ENCODE measurements around the gene HGFAC. TPM values are rescaled to one million over a fixed set of nuclear protein-coding genes. Genes with fewer than 3 reads are reported as not detected.

HGFAC gene
- total and polyA plus RNA-seq, 4 donors: 0.24 to 2.6 (median 0.37) TPM

GRCh38 chr4:3497095-3497494, 55.3 kb downstream of the HGFAC start:
- TF ChIP-seq CTCF (IDR thresholded peaks at IDR 0.05; ENCODE audit: control extremely low read depth, extremely low read depth): no peak
- no peak overlapping the region for H3K27ac ChIP-seq (ENCODE audit: low read depth in 1 of 2, low read length in 1 of 2)
- peaks cover 0 to 11% (median 7%) of the 10 kb centered on the region in 5 donors for H3K4me1 ChIP-seq (ENCODE audit: control insufficient read depth in 5 of 5, insufficient read depth in 5 of 5, low read length in 5 of 5)
- no peaks in the 10 kb centered on the region for H3K9me3 ChIP-seq (ENCODE audit: control insufficient read depth in 4 of 4, insufficient read depth in 3 of 4, low read length in 3 of 4)
- no peak overlapping the region for H3K9ac ChIP-seq (ENCODE audit: insufficient read depth in 1 of 2, low read length in 2 of 2)
- WGBS, 2 donors: 84 to 89% methylated on average over 6 of the region's 6 CpGs
- peaks cover 0 to 24% (median 6%) of the 10 kb centered on the region in 3 donors for H3K27me3 ChIP-seq (ENCODE audit: control insufficient read depth in 3 of 3, insufficient read depth in 3 of 3, low read length in 2 of 3)
- ATAC-seq (ENCODE audit: insufficient read depth, low FRiP score): no peak
- H3K36me3 ChIP-seq (ENCODE audit: control insufficient read depth in 4 of 4, insufficient read depth in 4 of 4, low read length in 4 of 4): peaks cover 0 to 17% (median 0%) of the 10 kb centered on the region in 4 donors
- DNase-seq: no peak
- H3K4me3 ChIP-seq: no peak overlapping the region

GRCh38 chr4:3497523-3498389, 56.0 kb downstream of the HGFAC start:
- H3K9ac ChIP-seq (ENCODE audit: insufficient read depth in 1 of 2, low read length in 2 of 2): no peak overlapping the region
- no peak for DNase-seq
- H3K27ac ChIP-seq (ENCODE audit: low read depth in 1 of 2, low read length in 1 of 2): no peak overlapping the region
- H3K27me3 ChIP-seq (ENCODE audit: control insufficient read depth in 3 of 3, insufficient read depth in 3 of 3, low read length in 2 of 3): peaks cover 0 to 17% (median 3%) of the 10 kb centered on the region in 3 donors
- peaks cover 0 to 12% (median 7%) of the 10 kb centered on the region in 5 donors for H3K4me1 ChIP-seq (ENCODE audit: control insufficient read depth in 5 of 5, insufficient read depth in 5 of 5, low read length in 5 of 5)
- H3K4me3 ChIP-seq: no peak overlapping the region
- no peaks in the 10 kb centered on the region for H3K9me3 ChIP-seq (ENCODE audit: control insufficient read depth in 4 of 4, insufficient read depth in 3 of 4, low read length in 3 of 4)
- TF ChIP-seq CTCF (IDR thresholded peaks at IDR 0.05; ENCODE audit: control extremely low read depth, extremely low read depth): no peak
- no peak for ATAC-seq (ENCODE audit: insufficient read depth, low FRiP score)
- peaks cover 0 to 22% (median 0%) of the 10 kb centered on the region in 4 donors for H3K36me3 ChIP-seq (ENCODE audit: control insufficient read depth in 4 of 4, insufficient read depth in 4 of 4, low read length in 4 of 4)
- 88 to 91% methylated on average over 24 of the region's 24 CpGs for WGBS, 2 donors

GRCh38 chr4:3498407-3498806, 56.6 kb downstream of the HGFAC start:
- peaks cover 0 to 28% (median under 1%) of the 10 kb centered on the region in 4 donors for H3K36me3 ChIP-seq (ENCODE audit: control insufficient read depth in 4 of 4, insufficient read depth in 4 of 4, low read length in 4 of 4)
- no peak for DNase-seq
- peaks cover 0 to 18% (median 7%) of the 10 kb centered on the region in 5 donors for H3K4me1 ChIP-seq (ENCODE audit: control insufficient read depth in 5 of 5, insufficient read depth in 5 of 5, low read length in 5 of 5)
- no peaks in the 10 kb centered on the region for H3K9me3 ChIP-seq (ENCODE audit: control insufficient read depth in 4 of 4, insufficient read depth in 3 of 4, low read length in 3 of 4)
- no peak overlapping the region for H3K27ac ChIP-seq (ENCODE audit: low read depth in 1 of 2, low read length in 1 of 2)
- no peak for TF ChIP-seq CTCF (IDR thresholded peaks at IDR 0.05; ENCODE audit: control extremely low read depth, extremely low read depth)
- H3K27me3 ChIP-seq (ENCODE audit: control insufficient read depth in 3 of 3, insufficient read depth in 3 of 3, low read length in 2 of 3): peaks cover 0 to 15% (median 3%) of the 10 kb centered on the region in 3 donors
- no peak overlapping the region for H3K9ac ChIP-seq (ENCODE audit: insufficient read depth in 1 of 2, low read length in 2 of 2)
- H3K4me3 ChIP-seq: no peak overlapping the region
- 90% methylated on average over 11 of the region's 11 CpGs for WGBS, 2 donors
- ATAC-seq (ENCODE audit: insufficient read depth, low FRiP score): no peak

Other genes starting within 250 kb of the HGFAC start
- 1 to 10 TPM; 1.1 to 1.4 TPM for gene MSANTD1, start 192.8 kb upstream of the HGFAC start, total RNA-seq
- under 1 TPM; 0.35 to 0.63 TPM for gene MSANTD1, start 192.8 kb upstream of the HGFAC start, polyA plus RNA-seq
- 10 to 100 TPM; 39.1 to 76.6 TPM for gene RGS12, start 148.9 kb upstream of the HGFAC start, total RNA-seq
- gene RGS12, start 148.9 kb upstream of the HGFAC start, polyA plus RNA-seq: 10 to 100 TPM; 15.4 to 50.8 TPM
- 1 to 10 TPM in 1 of 2 donors, under 1 TPM in 1; 0.63 to 2.7 TPM for gene DOK7, start 21.3 kb downstream of the HGFAC start, total RNA-seq
- 1 to 10 TPM in 1 of 2 donors, under 1 TPM in 1; 0.53 to 2.3 TPM for gene DOK7, start 21.3 kb downstream of the HGFAC start, polyA plus RNA-seq
- gene LRPAP1, start 90.5 kb downstream of the HGFAC start, total RNA-seq: 100 to 1,000 TPM; 177 to 238 TPM
- 100 to 1,000 TPM in 1 of 2 donors, 10 to 100 TPM in 1; 46.1 to 289 TPM for gene LRPAP1, start 90.5 kb downstream of the HGFAC start, polyA plus RNA-seq

Measured in lung (tissue), 12 donors.